Uterus (tissue), 2 donors: ENCODE results near the gene C10orf95.

ENCODE experiments used
- CTCF ChIP-seq, 4 experiments: fragments of 200-600 bp in 2 of 4; fragments of 450-650 bp in 2 of 4; sonication (generic) in 2 of 4; IDR thresholded peaks; one replicate each; pipeline ENCODE4 v1.5.1; 2016 to 2019; ENCODE audit warnings: antibody characterized with exemption in 4 of 4, mild to moderate bottlenecking in 2 of 4, moderate library complexity in 1 of 4
- POLR2A ChIP-seq, 2 donors: fragments of 450-650 bp; IDR thresholded peaks; one replicate each; pipeline ENCODE4 v1.6.1; 2016; ENCODE audit warnings: antibody characterized with exemption in 2 of 2, mild to moderate bottlenecking in 1 of 2, moderate library complexity in 1 of 2

- TF ChIP-seq POLR2A (IDR thresholded peaks at IDR 0.05) (no peak), CTCF (IDR thresholded peaks at IDR 0.05) (no peak)
Measured at GRCh38 chr10:102468683-102469082, 17.3 kb upstream of the C10orf95 start.
